Stimulated activated CD8-positive, alpha-beta memory T cell treated with anti-CD3 and anti-CD28 coated beads, Interleukin-7, amount 100 ng/mL, for 1 hour (primary cell): ENCODE data around the gene GTF3C5.
"Not testable (repeated sequence)": the region's sequence is repeated elsewhere in the genome, so short reads cannot be mapped to it uniquely, and the experiment has no call there.

Experiments
- DNase-seq, 2 donors: peaks; one replicate each; pipeline ENCODE4 v3.0.0-alpha.2; 2020; ENCODE audit warnings: low read depth in 2 of 2

The GTF3C5 gene

GRCh38 chr9:132996526-132996925 is 34.3 kb upstream of the GTF3C5 start:
- no peak for DNase-seq

GRCh38 chr9:132997591-132997990 is 33.2 kb upstream of the GTF3C5 start:
- DNase-seq, result no peak

- not testable (repeated sequence) for DNase-seq
Measured at GRCh38 chr9:132998221-132998620, 32.6 kb upstream of the GTF3C5 start.

- DNase-seq, result no peak
Measured at GRCh38 chr9:132998831-132999635, 31.8 kb upstream of the GTF3C5 start.

- no peak for DNase-seq
Measured at GRCh38 chr9:133002147-133003070, 28.4 kb upstream of the GTF3C5 start.

- DNase-seq, result no peak
Measured at GRCh38 chr9:133003071-133003461, 27.7 kb upstream of the GTF3C5 start.

GRCh38 chr9:133003671-133004090 is 27.1 kb upstream of the GTF3C5 start:
- no peak for DNase-seq

- no peak for DNase-seq
Measured at GRCh38 chr9:133004091-133004998, 26.5 kb upstream of the GTF3C5 start.

GRCh38 chr9:133004999-133005760 is 25.6 kb upstream of the GTF3C5 start:
- no peak for DNase-seq

GRCh38 chr9:133005957-133006356 is 24.8 kb upstream of the GTF3C5 start:
- no peak for DNase-seq

GRCh38 chr9:133006731-133007352 is 24.0 kb upstream of the GTF3C5 start:
- no peak for DNase-seq

- DNase-seq, result no peak
Measured at GRCh38 chr9:133008406-133008805, 22.4 kb upstream of the GTF3C5 start.

- no peak for DNase-seq
Measured at GRCh38 chr9:133008824-133009223, 22.0 kb upstream of the GTF3C5 start.

- DNase-seq, result no peak
Measured at GRCh38 chr9:133009906-133010582, 20.8 kb upstream of the GTF3C5 start.

- no peak for DNase-seq
Measured at GRCh38 chr9:133014696-133015095, 16.1 kb upstream of the GTF3C5 start.

- DNase-seq, result no peak
Measured at GRCh38 chr9:133023117-133023890, 7.5 kb upstream of the GTF3C5 start.

GRCh38 chr9:133026426-133026825 is 4.4 kb upstream of the GTF3C5 start:
- DNase-seq, result no peak

GRCh38 chr9:133027134-133027533 is 3.7 kb upstream of the GTF3C5 start:
- no peak for DNase-seq

- DNase-seq, result no peak
Measured at GRCh38 chr9:133028221-133028620, 2.6 kb upstream of the GTF3C5 start.
